Measurements from ENCODE around the gene MST1.

GRCh38 chr3:49711489-49711888 lies 22.2 kb upstream of the MST1 start:
- no peak for TF ChIP-seq CTCF (IDR thresholded peaks at IDR 0.05; ENCODE audit: low read length)
- no peak for TF ChIP-seq EZH2 (IDR thresholded peaks at IDR 0.05; ENCODE audit: borderline replicate concordance, low read length)
